ENCODE measurements around the gene SMAD3. TPM values are rescaled to one million over a fixed set of nuclear protein-coding genes. Genes with fewer than 3 reads are reported as not detected.

The SMAD3 gene
- total RNA-seq, 2 donors from 2014 or later: 19.7 to 52.4 TPM

GRCh38 chr15:67076147-67076843 lies 10.9 kb downstream of the SMAD3 start:
- ATAC-seq: no peak
- Histone ChIP-seq H3K27ac (no peak overlapping the region), H3K4me3 (no peak overlapping the region), H3K4me1 (peaks cover 78% of the 10 kb centered on the region), H3K27me3 (no peaks in the 10 kb centered on the region), H3K9me3 (no peaks in the 10 kb centered on the region), H3K36me3 (replicated peaks in 1 of 2; ENCODE audit: insufficient read depth in 1 of 2, low read depth in 2 of 2) (no peaks in the 10 kb centered on the region)
- DNase-seq: no peak
- TF ChIP-seq CTCF (IDR thresholded peaks at IDR 0.05) (no peak), POLR2A (IDR thresholded peaks at IDR 0.05) (no peak)
- intact Hi-C loops (cut with DNase I): no loop called here
- 78 to 87% methylated on average over 13 of the region's 13 CpGs for WGBS, 2 donors

- Histone ChIP-seq H3K36me3 (replicated peaks in 1 of 2; ENCODE audit: insufficient read depth in 1 of 2, low read depth in 2 of 2) (no peaks in the 10 kb centered on the region), H3K27ac (peak overlapping the region in 3 of 4 donors; percentile 25 to 39 (median 35)), H3K27me3 (no peaks in the 10 kb centered on the region), H3K4me1 (peaks cover 86% of the 10 kb centered on the region), H3K4me3 (no peak overlapping the region), H3K9me3 (no peaks in the 10 kb centered on the region)
- WGBS, 2 donors: 49 to 62% methylated on average over 6 of the region's 6 CpGs
- ATAC-seq (no peak), DNase-seq (no peak)
- intact Hi-C loops (cut with DNase I): no loop called here
- TF ChIP-seq CTCF (IDR thresholded peaks at IDR 0.05) (no peak), POLR2A (IDR thresholded peaks at IDR 0.05) (no peak)
These were observed 12.3 kb downstream of the SMAD3 start for GRCh38 chr15:67077641-67078215.

- intact Hi-C loops (cut with DNase I): no loop called here
- H3K4me1 ChIP-seq: peaks cover 88% of the 10 kb centered on the region
- ATAC-seq: no peak
- 65 to 82% methylated on average over 3 of the region's 3 CpGs for WGBS, 2 donors
- H3K9me3 ChIP-seq: no peaks in the 10 kb centered on the region
- no peaks in the 10 kb centered on the region for H3K36me3 ChIP-seq (replicated peaks in 1 of 2; ENCODE audit: insufficient read depth in 1 of 2, low read depth in 2 of 2)
- H3K4me3 ChIP-seq: no peak overlapping the region
- DNase-seq: no peak
- no peaks in the 10 kb centered on the region for H3K27me3 ChIP-seq
- H3K27ac ChIP-seq: peak overlapping the region in 3 of 4 donors; percentile 64 to 66 (median 65)
- no peak for TF ChIP-seq POLR2A (IDR thresholded peaks at IDR 0.05)
- no peak for TF ChIP-seq CTCF (IDR thresholded peaks at IDR 0.05)
These were observed 14.0 kb downstream of the SMAD3 start for GRCh38 chr15:67079361-67079760.

GRCh38 chr15:67080118-67080899 lies 14.9 kb downstream of the SMAD3 start:
- H3K27me3 ChIP-seq: no peaks in the 10 kb centered on the region
- peaks cover 88% of the 10 kb centered on the region for H3K4me1 ChIP-seq
- ATAC-seq (peak; percentile 68), DNase-seq (peak; percentile 54 to 72 (median 61))
- no peak for TF ChIP-seq POLR2A (IDR thresholded peaks at IDR 0.05)
- TF ChIP-seq CTCF (IDR thresholded peaks at IDR 0.05): no peak
- WGBS, 2 donors: 29 to 36% methylated on average over 12 of the region's 12 CpGs
- H3K4me3 ChIP-seq: no peak overlapping the region
- no peaks in the 10 kb centered on the region for H3K36me3 ChIP-seq (replicated peaks in 1 of 2; ENCODE audit: insufficient read depth in 1 of 2, low read depth in 2 of 2)
- no peaks in the 10 kb centered on the region for H3K9me3 ChIP-seq
- peak overlapping the region; percentile 42 to 66 (median 64) for H3K27ac ChIP-seq
- intact Hi-C loops (cut with DNase I): no loop called here

Data from body of pancreas (tissue), 4 donors.